SIG-M5 treated with dmso at 0.1 percent for 504 hours (cell line): ENCODE results near the gene CTDP1.
"Not testable (repeated sequence)": the region's sequence is repeated elsewhere in the genome, so short reads cannot be mapped to it uniquely, and the experiment has no call there.

Experiments used
- DNase-seq: peaks from one replicate; lab custom pipeline; 2025; ENCODE audit not compliant: unreplicated experiment; lab: John Stamatoyannopoulos, UW

Gene CTDP1

DNA sequence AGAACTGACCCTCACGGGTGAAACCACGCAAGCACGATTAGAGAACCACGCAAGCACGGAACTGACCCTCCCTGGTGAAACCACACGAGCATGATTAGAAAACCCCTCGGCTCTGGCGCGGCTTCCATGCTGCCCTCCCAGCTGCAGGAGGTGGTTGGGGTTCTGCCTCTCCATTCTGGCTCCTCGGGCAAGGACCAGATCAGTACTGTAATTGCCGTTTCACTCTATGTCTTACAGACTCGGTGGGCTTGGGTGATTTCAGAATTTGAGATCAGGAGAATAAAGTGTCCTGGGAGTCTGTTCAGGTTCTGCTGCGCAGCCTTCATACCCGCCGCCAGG is 59.8 kb downstream of the CTDP1 start:
- no peak for DNase-seq

- not testable (repeated sequence) for DNase-seq
Observed at GRCh38 chr18:79740047-79740446, 60.4 kb downstream of the CTDP1 start.

GRCh38 chr18:79740521-79741361 is 61.1 kb downstream of the CTDP1 start:
- DNase-seq = no peak

DNA sequence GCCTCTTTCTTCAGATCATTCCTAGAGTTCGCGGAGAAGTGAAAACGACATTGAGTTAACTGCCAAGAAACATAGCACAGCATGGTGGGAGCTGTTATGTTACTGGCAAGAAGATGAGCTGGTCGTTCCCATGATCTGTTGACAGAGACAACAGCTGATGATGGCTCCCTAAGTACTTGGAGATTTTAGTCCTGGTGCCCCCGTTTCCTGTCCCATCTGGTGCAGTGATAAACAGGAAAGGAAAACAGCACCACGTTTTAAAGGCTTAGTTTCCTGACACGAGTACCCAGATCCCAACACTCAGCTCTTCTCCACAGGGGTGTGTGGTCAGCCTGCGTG is 61.7 kb downstream of the CTDP1 start:
- DNase-seq = no peak

DNA sequence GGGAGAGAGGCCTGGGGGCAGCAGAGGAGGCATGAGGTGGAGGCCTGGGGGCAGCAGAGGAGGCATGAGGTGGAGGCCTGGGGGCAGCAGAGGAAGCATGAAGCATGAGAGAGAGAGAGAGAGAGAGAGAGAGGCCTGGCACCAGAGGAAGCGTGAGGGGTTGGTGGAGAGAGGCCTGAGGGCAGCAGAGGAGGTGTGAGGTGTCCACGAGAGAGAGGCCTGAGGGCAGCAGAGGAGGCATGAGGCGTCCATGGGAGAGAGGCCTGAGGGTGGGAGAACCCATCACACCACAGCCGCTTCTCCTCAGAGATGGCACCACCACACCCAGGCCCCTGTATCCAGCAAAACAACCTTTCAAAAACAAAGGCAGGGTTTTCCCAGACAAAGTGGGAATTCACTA is 62.5 kb downstream of the CTDP1 start:
- no peak for DNase-seq

GRCh38 chr18:79744625-79745024 is 65.0 kb downstream of the CTDP1 start:
- DNase-seq = no peak

DNA sequence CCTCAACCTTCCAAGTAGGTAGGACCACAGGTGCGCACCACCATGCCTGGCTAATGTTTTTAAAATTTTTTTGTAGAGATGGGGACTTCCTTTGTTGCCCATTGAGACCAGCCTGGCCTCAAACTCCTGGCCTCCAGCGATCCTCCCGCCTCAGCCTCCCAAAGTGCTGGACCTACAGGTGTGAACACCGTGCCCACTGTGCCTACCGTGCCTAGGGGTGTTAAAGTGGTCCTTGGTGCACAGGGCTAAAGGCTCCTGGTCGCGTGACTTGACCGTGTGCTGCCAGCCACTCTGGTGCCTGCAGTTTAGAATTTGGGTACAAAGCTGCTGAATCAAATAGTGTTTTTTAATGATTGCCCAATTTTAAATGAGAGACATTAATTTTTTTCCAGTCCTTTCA is 67.1 kb downstream of the CTDP1 start:
- DNase-seq = no peak

GRCh38 chr18:79747156-79747845 is 67.7 kb downstream of the CTDP1 start:
- DNase-seq = no peak

GRCh38 chr18:79748321-79749180 is 68.9 kb downstream of the CTDP1 start:
- no peak for DNase-seq

GRCh38 chr18:79749251-79750191 is 69.9 kb downstream of the CTDP1 start:
- no peak for DNase-seq

DNA sequence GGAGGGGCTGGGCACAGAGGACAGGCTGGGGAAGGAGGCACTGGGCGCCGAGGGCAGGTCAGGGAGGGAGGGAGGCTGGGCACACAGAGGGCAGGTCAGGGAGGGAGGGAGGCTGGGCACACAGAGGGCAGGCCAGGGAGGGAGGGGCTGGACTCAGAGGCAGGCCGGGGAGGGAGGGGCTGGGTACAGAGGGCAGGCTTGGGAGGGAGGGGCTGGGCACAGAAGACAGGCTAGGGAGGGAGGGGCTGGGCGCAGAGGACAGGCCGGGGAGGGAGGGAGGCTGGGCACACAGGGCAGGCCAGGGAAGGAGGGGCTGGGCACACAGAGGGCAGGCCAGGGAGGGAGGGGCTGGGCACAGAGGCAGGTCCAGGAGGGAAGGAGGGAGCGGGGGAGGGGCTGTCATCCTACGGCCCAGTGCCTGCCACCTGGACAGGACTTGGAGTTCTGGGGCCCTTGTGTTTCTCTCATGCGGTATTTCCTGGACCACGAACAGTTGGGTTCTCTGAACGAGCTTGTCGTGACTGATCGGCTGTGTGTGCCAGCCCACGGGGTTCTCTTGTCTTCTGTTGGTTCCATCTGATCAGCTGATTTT is 71.5 kb downstream of the CTDP1 start:
- DNase-seq = no peak

GRCh38 chr18:79751918-79752578 is 72.4 kb downstream of the CTDP1 start:
- not testable (repeated sequence) for DNase-seq

DNA sequence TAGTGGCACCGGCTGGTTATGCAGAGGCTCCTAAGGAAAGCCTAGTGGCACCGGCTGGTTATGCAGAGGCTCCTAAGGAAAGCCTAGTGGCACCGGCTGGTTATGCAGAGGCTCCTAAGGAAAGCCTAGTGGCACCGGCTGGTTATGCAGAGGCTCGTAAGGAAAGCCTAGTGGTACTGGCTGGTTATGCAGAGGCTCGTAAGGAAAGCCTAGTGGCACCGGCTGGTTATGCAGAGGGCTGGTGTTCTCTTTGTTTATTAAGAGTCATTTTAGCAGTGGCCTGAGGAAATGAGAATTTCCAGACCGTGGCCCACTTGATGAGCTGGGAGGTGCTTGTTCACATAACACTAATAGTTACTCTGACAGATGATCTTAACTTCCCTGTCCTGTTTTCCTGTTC is 73.3 kb downstream of the CTDP1 start:
- not testable (repeated sequence) for DNase-seq

- no peak for DNase-seq
Observed at GRCh38 chr18:79753391-79753851, 73.8 kb downstream of the CTDP1 start.

DNA sequence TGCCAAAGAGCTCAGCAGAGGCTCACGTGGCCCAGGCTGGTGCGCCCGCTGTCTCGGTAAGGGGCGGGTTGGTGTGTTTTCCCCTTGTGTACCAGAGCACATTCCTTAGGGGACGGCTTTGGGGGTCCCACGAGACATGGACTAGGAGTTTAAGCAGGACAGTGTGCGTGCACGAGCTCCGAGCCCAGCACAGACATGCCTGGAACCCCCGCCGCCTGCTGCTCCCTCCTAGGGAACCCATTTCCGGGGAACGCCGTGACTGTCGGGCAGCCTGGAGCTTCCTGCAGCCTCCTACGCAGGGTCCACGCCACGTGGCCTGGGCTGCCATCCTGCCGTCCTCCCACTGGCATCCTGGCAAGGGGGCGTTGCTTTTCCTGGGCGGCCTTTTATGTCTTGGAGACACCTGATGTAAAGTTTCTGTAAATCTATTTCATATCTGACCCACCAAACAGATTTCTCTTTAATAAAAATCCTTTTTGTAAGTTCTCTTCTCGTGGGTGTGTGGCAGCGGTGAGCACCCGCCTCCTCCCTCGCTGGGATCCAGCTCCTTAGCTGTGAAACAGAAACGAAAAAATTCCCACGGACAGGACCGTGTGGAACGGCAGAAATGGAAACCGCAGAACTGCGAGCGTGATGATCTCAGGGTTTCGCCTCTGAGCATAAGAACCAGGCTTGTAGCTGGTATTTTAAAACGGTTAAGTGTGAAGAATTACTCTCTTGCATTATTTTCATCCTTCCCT is 74.6 kb downstream of the CTDP1 start:
- DNase-seq = no peak

DNA sequence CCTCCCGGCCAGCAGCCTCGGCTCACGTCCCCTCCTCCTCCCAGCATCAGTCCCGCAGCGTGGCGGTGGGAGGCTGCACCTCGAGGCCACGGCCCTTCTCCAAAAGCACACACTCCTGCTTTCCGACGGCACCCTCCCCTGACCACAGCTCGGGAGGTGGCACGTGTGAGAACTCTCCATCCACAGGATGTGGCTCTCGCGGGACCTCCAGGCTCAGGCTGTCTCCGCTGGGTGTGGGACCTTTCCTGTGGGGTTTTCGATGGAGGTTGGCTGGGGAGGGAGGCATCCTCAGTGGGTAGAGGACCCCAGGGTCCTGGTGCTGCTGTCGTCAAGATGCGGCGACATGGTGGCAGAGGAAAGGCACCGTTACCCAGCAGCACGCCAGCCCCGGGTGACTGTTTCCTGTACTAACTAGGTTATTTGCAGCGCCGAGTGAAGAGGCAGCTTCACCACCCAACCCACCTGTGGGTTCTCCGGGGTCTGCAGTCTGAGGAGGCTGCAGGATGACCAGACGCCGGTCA is 75.3 kb downstream of the CTDP1 start:
- no peak for DNase-seq

DNA sequence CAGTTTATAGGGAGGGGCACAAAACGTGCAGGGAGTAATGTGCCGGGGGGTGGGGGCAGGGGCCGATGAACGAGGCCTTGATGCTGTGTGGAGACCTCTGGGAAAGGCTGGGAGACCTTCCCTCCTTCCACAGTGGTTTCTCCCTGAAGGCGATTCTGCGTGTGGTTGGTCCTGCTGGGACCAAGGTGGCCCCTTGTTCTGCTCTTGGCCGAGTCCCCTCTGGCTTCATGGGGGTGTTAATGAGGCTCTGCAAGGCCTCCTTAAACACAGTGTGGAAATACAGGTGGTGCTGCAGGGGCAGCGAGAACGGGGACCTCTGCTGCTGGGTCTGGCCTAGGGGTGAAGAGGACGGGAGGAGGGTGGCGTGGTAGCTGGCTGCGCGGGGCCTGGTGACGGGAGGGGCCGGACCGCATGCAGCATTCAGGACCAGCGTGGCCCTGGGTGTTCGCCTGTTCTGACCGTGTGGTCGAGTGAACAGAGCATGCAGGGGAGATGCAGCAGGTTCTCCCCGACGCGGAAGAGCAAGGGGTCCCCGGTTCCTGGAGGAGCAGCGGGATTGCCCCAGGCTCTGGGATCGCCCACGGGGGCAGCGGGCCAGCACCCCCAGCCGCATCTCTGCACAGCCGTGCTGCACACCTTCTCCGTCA is 76.0 kb downstream of the CTDP1 start:
- DNase-seq = no peak

DNA sequence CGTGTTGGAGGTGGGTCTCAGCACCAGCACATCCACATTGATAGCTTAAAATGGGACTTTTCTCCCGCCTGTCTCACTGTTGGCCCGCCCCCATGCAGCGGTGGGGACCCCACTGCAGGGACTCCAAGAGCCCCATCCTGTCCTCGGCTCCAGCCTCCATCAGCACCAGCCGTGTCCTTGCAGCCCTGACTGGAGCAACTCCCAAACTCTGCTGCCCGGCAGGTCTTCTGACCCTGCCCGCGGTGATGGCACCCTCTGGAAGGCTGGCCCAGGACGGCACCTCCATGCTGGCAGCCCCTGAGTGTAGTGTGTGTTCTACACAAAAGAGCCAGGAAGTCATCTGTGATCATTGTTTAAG is 76.5 kb downstream of the CTDP1 start:
- DNase-seq = no peak
